Measurements from ENCODE around the gene GLO1.
A peak's percentile ranks its signal among the peaks of the same experiment; 100 is the strongest.

Gene GLO1

GRCh38 chr6:38702558-38703397 lies at the start of gene GLO1:
GLO1 (minus strand) TSS chr6:38703145; CDS start chr6:38703054, 91 bp downstream.
- Mint-ChIP-seq H3K4me3 (peak within 1 kb of the TSS; percentile 92), H3K4me1 (peaks cover 39% of the 10 kb centered on the region), H3K9me3 (peaks cover 6% of the 10 kb centered on the region), H3K27ac (peak within 1 kb of the TSS; percentile 91), H3K36me3 (peaks cover 26% of the 10 kb centered on the region), H3K27me3 (peaks cover 4% of the 10 kb centered on the region)

- Mint-ChIP-seq H3K27ac (peak overlapping the region; percentile 19), H3K9me3 (no peaks in the 10 kb centered on the region), H3K27me3 (peaks cover 8% of the 10 kb centered on the region), H3K36me3 (no peaks in the 10 kb centered on the region), H3K4me1 (peaks cover 28% of the 10 kb centered on the region), H3K4me3 (no peak overlapping the region)
These were observed 48.1 kb upstream of the GLO1 start for GRCh38 chr6:38750968-38751615.

DNA sequence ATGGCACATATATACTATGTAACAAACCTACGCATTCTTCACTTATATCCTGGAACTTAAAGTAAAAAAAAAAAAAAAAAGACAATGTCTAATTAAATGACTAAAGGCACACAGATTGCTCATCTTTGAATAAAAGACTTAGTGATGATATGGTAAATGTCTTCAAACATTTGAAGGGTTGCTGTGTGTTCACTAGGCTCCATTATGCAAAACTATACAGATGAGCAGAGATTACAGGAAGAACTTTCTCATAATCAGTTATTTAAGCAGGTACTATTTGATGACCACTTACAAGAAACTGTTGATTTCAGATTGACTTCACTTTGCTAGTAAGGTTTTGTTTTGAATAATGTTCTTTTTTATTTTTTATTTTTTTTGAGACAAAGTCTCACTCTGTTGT lies 46.5 kb upstream of the GLO1 start:
- Mint-ChIP-seq H3K27me3 (peaks cover 14% of the 10 kb centered on the region), H3K4me3 (no peak overlapping the region), H3K36me3 (no peaks in the 10 kb centered on the region), H3K4me1 (peaks cover 14% of the 10 kb centered on the region), H3K27ac (no peak overlapping the region), H3K9me3 (no peaks in the 10 kb centered on the region)

DNA sequence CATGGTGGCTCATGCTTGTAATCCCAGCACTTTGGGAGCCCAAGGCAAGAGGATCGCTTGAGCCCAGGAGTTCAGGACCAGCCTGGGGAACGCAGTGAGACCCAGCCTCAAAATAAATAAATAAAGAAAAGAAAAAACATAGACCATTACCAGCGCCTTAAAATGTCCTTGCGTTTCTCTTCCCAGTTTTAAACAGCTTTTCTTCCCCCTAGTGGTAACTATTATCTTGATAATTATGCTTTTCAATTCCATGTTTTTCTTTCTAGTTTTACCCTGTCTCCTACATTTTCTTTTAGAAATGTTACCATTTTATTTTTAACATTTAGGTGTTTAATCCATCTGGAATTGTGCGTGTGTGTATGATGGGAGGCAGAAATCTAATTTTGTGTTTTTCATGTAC lies 36.6 kb upstream of the GLO1 start:
- no peak overlapping the region for H3K4me3 Mint-ChIP-seq
- H3K27me3 Mint-ChIP-seq, result peaks cover 26% of the 10 kb centered on the region
- H3K4me1 Mint-ChIP-seq, result no peaks in the 10 kb centered on the region
- H3K36me3 Mint-ChIP-seq, result peaks cover 2% of the 10 kb centered on the region
- no peak overlapping the region for H3K27ac Mint-ChIP-seq
- H3K9me3 Mint-ChIP-seq, result peaks cover 6% of the 10 kb centered on the region

- peaks cover 6% of the 10 kb centered on the region for H3K9me3 Mint-ChIP-seq
- H3K27me3 Mint-ChIP-seq, result peaks cover 22% of the 10 kb centered on the region
- no peak overlapping the region for H3K27ac Mint-ChIP-seq
- H3K36me3 Mint-ChIP-seq, result peaks cover 2% of the 10 kb centered on the region
- no peak overlapping the region for H3K4me3 Mint-ChIP-seq
- H3K4me1 Mint-ChIP-seq, result no peaks in the 10 kb centered on the region
These were observed 35.3 kb upstream of the GLO1 start for GRCh38 chr6:38738261-38738660.

DNA sequence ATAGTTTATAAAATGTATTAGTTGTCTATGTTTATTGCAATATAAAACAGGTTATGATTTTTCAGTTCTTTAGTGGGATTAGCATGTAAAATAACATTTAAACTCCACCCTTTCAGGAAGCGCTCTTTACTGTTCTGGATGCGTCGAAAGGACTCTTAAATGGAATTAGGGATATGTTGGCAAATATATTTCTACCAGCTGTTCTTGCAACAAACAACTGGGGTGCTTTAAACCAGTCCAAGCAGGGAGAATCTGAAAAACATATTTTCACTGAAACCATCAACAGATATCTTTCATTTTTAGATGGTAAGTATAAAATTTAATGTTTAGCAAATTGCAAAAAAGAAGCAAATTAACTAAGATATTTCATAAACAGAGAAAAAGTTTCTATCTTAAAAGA lies 34.0 kb upstream of the GLO1 start:
- H3K27ac Mint-ChIP-seq, result no peak overlapping the region
- H3K4me3 Mint-ChIP-seq, result no peak overlapping the region
- peaks cover 2% of the 10 kb centered on the region for H3K36me3 Mint-ChIP-seq
- H3K4me1 Mint-ChIP-seq, result no peaks in the 10 kb centered on the region
- H3K9me3 Mint-ChIP-seq, result peaks cover 6% of the 10 kb centered on the region
- peaks cover 19% of the 10 kb centered on the region for H3K27me3 Mint-ChIP-seq

GRCh38 chr6:38730140-38730862 lies 27.4 kb upstream of the GLO1 start:
- H3K4me3 Mint-ChIP-seq, result no peak overlapping the region

GRCh38 chr6:38728203-38728602 lies 25.3 kb upstream of the GLO1 start:
- H3K27ac Mint-ChIP-seq, result no peak overlapping the region
- no peak overlapping the region for H3K4me3 Mint-ChIP-seq

More at GRCh38 chr6:38730140-38730862, 27.4 kb upstream of the GLO1 start:
- H3K4me1 Mint-ChIP-seq, result peaks cover 3% of the 10 kb centered on the region
- no peak overlapping the region for H3K27ac Mint-ChIP-seq
- peaks cover 2% of the 10 kb centered on the region for H3K9me3 Mint-ChIP-seq
- H3K36me3 Mint-ChIP-seq, result no peaks in the 10 kb centered on the region
- peaks cover 4% of the 10 kb centered on the region for H3K27me3 Mint-ChIP-seq

DNA sequence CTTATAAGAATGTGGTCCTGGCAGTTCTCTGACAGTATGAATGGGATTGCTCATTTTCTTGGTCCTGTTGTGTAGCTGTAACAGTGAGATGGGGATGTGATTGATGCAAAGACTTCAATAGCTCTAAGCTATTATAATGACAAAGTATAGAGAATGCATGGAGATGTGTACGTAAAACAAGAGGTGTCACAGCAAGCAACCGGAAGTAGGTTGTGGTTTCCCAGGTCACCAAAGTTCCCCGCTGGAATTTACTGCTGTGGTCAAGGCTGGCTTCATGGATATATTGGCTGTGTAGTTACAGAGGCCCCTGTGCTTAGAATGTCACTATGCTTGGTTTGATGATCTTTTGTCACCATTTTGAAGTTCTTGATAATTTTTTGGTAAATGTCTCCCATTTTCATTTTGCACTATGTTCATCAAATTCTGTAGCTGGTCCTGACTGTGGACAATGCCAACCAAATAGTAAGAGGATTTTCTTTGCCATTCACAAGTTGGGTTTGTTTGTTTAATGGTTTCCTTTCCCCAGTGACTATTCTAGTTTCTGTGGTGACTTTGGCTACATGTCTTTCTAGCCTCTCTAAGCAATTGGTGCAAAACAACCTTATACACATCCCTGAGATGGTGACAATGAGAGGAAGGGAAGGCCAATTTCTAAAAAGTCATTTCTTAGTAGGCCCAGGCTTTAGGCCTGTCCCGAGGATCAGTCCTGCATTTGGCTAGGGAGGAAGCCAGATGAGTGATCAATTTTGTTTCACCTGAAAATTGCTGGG lies 22.7 kb upstream of the GLO1 start:
- no peak overlapping the region for H3K27ac Mint-ChIP-seq
- H3K36me3 Mint-ChIP-seq, result peaks cover 2% of the 10 kb centered on the region
- peaks cover 4% of the 10 kb centered on the region for H3K4me1 Mint-ChIP-seq
- no peak overlapping the region for H3K4me3 Mint-ChIP-seq
- peaks cover 5% of the 10 kb centered on the region for H3K27me3 Mint-ChIP-seq
- peaks cover 5% of the 10 kb centered on the region for H3K9me3 Mint-ChIP-seq

More at GRCh38 chr6:38728203-38728602, 25.3 kb upstream of the GLO1 start:
- H3K27me3 Mint-ChIP-seq, result peaks cover under 1% of the 10 kb centered on the region
- H3K9me3 Mint-ChIP-seq, result no peaks in the 10 kb centered on the region
- no peaks in the 10 kb centered on the region for H3K36me3 Mint-ChIP-seq
- H3K4me1 Mint-ChIP-seq, result peaks cover 4% of the 10 kb centered on the region

GRCh38 chr6:38724343-38724742 lies 21.4 kb upstream of the GLO1 start:
- peaks cover 5% of the 10 kb centered on the region for H3K36me3 Mint-ChIP-seq
- H3K27ac Mint-ChIP-seq, result peak overlapping the region; percentile 32
- H3K4me1 Mint-ChIP-seq, result peaks cover 4% of the 10 kb centered on the region
- peaks cover 16% of the 10 kb centered on the region for H3K27me3 Mint-ChIP-seq
- H3K4me3 Mint-ChIP-seq, result no peak overlapping the region
- peaks cover 13% of the 10 kb centered on the region for H3K9me3 Mint-ChIP-seq

DNA sequence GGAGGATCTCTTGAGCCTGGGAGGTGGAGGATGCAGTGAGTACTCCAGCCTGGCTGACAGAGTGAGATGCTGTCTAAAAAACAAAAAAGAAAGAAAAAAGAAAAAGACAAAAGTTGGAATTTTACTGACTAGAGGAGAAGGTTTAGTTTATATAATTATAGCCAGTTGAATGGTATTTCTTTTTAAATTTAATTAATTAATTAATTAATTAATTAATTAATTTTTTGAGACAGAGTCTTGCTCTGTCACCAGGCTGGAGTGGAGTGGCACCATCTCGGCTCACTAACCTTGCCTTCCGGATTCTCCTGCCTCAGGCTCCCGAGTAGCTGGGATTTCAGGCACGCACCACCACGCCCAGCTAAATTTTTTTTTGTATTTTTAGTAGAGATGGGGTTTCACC lies 20.8 kb upstream of the GLO1 start:
- peaks cover 5% of the 10 kb centered on the region for H3K36me3 Mint-ChIP-seq
- peaks cover 13% of the 10 kb centered on the region for H3K9me3 Mint-ChIP-seq
- H3K4me1 Mint-ChIP-seq, result peaks cover 4% of the 10 kb centered on the region
- H3K4me3 Mint-ChIP-seq, result no peak overlapping the region
- peaks cover 20% of the 10 kb centered on the region for H3K27me3 Mint-ChIP-seq
- no peak overlapping the region for H3K27ac Mint-ChIP-seq

- Mint-ChIP-seq H3K27ac (no peak overlapping the region), H3K4me1 (peaks cover 4% of the 10 kb centered on the region), H3K4me3 (no peak overlapping the region), H3K36me3 (peaks cover 5% of the 10 kb centered on the region), H3K9me3 (peaks cover 13% of the 10 kb centered on the region), H3K27me3 (peaks cover 21% of the 10 kb centered on the region)
These were observed 19.9 kb upstream of the GLO1 start for GRCh38 chr6:38722727-38723334.

GRCh38 chr6:38722038-38722437 lies 19.1 kb upstream of the GLO1 start:
- Mint-ChIP-seq H3K27ac (no peak overlapping the region), H3K27me3 (peaks cover 24% of the 10 kb centered on the region), H3K36me3 (peaks cover 5% of the 10 kb centered on the region), H3K9me3 (peaks cover 13% of the 10 kb centered on the region), H3K4me1 (peaks cover 4% of the 10 kb centered on the region), H3K4me3 (no peak overlapping the region)

DNA sequence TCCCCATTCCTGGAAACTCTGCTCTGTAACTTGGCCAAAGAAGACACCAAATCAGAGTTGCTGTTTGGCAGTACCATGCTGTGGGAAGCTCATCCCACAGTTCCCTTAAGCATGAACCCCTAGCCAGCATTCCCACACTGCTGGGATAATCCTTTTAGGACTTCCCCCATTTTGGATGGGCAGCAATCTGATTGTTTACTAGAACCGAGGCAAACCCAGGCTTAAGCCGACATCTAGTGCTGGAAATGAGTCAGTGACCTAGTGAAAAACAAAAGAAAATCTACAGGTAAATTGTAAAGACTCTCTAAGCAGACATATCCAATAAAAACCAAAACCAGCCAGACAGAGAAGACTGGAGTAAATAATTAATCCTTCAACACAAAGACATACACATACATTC lies 17.4 kb upstream of the GLO1 start:
- Mint-ChIP-seq H3K27me3 (peaks cover 32% of the 10 kb centered on the region), H3K36me3 (peaks cover 9% of the 10 kb centered on the region), H3K9me3 (peaks cover 13% of the 10 kb centered on the region), H3K27ac (peak overlapping the region; percentile 11), H3K4me1 (peaks cover 8% of the 10 kb centered on the region), H3K4me3 (no peak overlapping the region)

- Mint-ChIP-seq H3K27me3 (peaks cover 32% of the 10 kb centered on the region), H3K4me3 (no peak overlapping the region), H3K4me1 (peaks cover 11% of the 10 kb centered on the region), H3K27ac (no peak overlapping the region), H3K9me3 (peaks cover 13% of the 10 kb centered on the region), H3K36me3 (peaks cover 9% of the 10 kb centered on the region)
These were observed 16.4 kb upstream of the GLO1 start for GRCh38 chr6:38719358-38719757.
